HEK293T (cell line): Measurements from ENCODE around the gene CAMKMT.

Experiments
- CTCF ChIA-PET: fragments of 350-600 bp; formaldehyde crosslinking; extraction: SDS; loops from one replicate; lab custom pipeline; 2021; ENCODE audit warnings: antibody characterized with exemption, inconsistent platforms; lab: Yijun Ruan, JAX
- POLR2A ChIA-PET: fragments of 350-600 bp; formaldehyde crosslinking; extraction: SDS; loops from one replicate; lab custom pipeline; 2020; ENCODE audit warnings: antibody characterized with exemption, inconsistent platforms; lab: Yijun Ruan, JAX
- DNase-seq: peaks from one replicate; pipeline ENCODE4 v3.0.0; 2012; ENCODE audit warnings: mixed read lengths; ENCODE audit errors: extremely low spot score
- ARNT ChIP-seq: fragments of 450-650 bp; IDR thresholded peaks from 2 replicates; pipeline ENCODE4 v1.6.1; 2017; ENCODE audit warnings: mild to moderate bottlenecking
- BHLHE40 ChIP-seq: fragments of 450-650 bp; IDR thresholded peaks from 2 replicates; pipeline ENCODE4 v1.6.1; 2016; ENCODE audit warnings: mild to moderate bottlenecking, moderate library complexity, borderline replicate concordance
- CTBP1 ChIP-seq: fragments of 450-650 bp; IDR thresholded peaks from 2 replicates; pipeline ENCODE4 v1.6.1; 2016; ENCODE audit warnings: borderline replicate concordance
- ELF4 ChIP-seq: fragments of 450-650 bp; IDR thresholded peaks from 2 replicates; pipeline ENCODE4 v1.6.1; 2017; ENCODE audit warnings: antibody characterized with exemption
- FOXA1 ChIP-seq: fragments of 450-650 bp; IDR thresholded peaks from 2 replicates; pipeline ENCODE4 v1.6.1; 2016; ENCODE audit warnings: mild to moderate bottlenecking
- FOXK2 ChIP-seq: fragments of 450-650 bp; IDR thresholded peaks from 2 replicates; pipeline ENCODE4 v1.6.1; 2016; ENCODE audit warnings: mild to moderate bottlenecking
- FOXM1 ChIP-seq: fragments of 450-650 bp; IDR thresholded peaks from 2 replicates; pipeline ENCODE4 v1.6.1; 2017; ENCODE audit warnings: mild to moderate bottlenecking, borderline replicate concordance
- HDGF ChIP-seq: fragments of 450-650 bp; IDR thresholded peaks from 2 replicates; pipeline ENCODE4 v1.6.1; 2017; ENCODE audit warnings: antibody characterized with exemption, borderline replicate concordance
- L3MBTL2 ChIP-seq: fragments of 450-650 bp; conservative IDR thresholded peaks from 2 replicates; pipeline ENCODE4 v1.6.1; 2016; ENCODE audit warnings: mild to moderate bottlenecking
- LEF1 ChIP-seq: fragments of 450-650 bp; IDR thresholded peaks from 2 replicates; pipeline ENCODE4 v1.6.1; 2017; ENCODE audit warnings: mild to moderate bottlenecking, borderline replicate concordance
- NFRKB ChIP-seq: fragments of 450-650 bp; IDR thresholded peaks from 2 replicates; pipeline ENCODE4 v1.6.1; 2016; ENCODE audit warnings: mild to moderate bottlenecking, moderate library complexity
- PKNOX1 ChIP-seq: fragments of 450-650 bp; IDR thresholded peaks from 2 replicates; pipeline ENCODE4 v1.6.1; 2016
- SP1 ChIP-seq: fragments of 450-650 bp; IDR thresholded peaks from 2 replicates; pipeline ENCODE4 v1.6.1; 2017
- SUZ12 ChIP-seq: fragments of 450-650 bp; IDR thresholded peaks from 2 replicates; pipeline ENCODE4 v1.6.1; 2016; ENCODE audit warnings: mild to moderate bottlenecking
- TARDBP ChIP-seq: fragments of 450-650 bp; IDR thresholded peaks from 2 replicates; pipeline ENCODE4 v1.6.1; 2016
- ZNF384 ChIP-seq: fragments of 450-650 bp; IDR thresholded peaks from 2 replicates; pipeline ENCODE4 v1.6.1; 2016

Gene CAMKMT

GRCh38 chr2:44442019-44442418 lies 80.3 kb downstream of the CAMKMT start:
- CTCF ChIA-PET = no interaction called here
- POLR2A ChIA-PET = no interaction called here
- TF ChIP-seq ARNT = no peak
- TF ChIP-seq TARDBP = no peak
- no peak for TF ChIP-seq BHLHE40
- no peak for TF ChIP-seq NFRKB
- TF ChIP-seq ELF4 = no peak
- no peak for DNase-seq

GRCh38 chr2:44443517-44443916 lies 81.8 kb downstream of the CAMKMT start:
- TF ChIP-seq FOXM1 = no peak
- TF ChIP-seq HDGF = no peak
- TF ChIP-seq L3MBTL2 = no peak
- TF ChIP-seq BHLHE40 = no peak
- TF ChIP-seq ELF4 = no peak
- TF ChIP-seq NFRKB = no peak
- TF ChIP-seq CTBP1 = no peak
- TF ChIP-seq ZNF384 = no peak
- no peak for TF ChIP-seq TARDBP
- TF ChIP-seq PKNOX1 = no peak
- TF ChIP-seq SP1 = no peak
- TF ChIP-seq FOXK2 = no peak
- no peak for TF ChIP-seq LEF1
- TF ChIP-seq ARNT = no peak
- ChIA-PET POLR2A (no interaction called here), CTCF (no interaction called here)
- DNase-seq = no peak

- no peak for DNase-seq
- TF ChIP-seq FOXK2 (no peak), TARDBP (no peak), BHLHE40 (no peak), ELF4 (no peak), ARNT (no peak), L3MBTL2 (no peak), FOXA1 (no peak), NFRKB (no peak), PKNOX1 (no peak), CTBP1 (no peak)
- CTCF ChIA-PET = no interaction called here
- POLR2A ChIA-PET = no interaction called here
Observed at GRCh38 chr2:44444881-44445280, 83.1 kb downstream of the CAMKMT start.

GRCh38 chr2:44448860-44449527 lies 87.2 kb downstream of the CAMKMT start:
- no peak for DNase-seq
- TF ChIP-seq LEF1 = no peak
- TF ChIP-seq PKNOX1 = no peak
- TF ChIP-seq CTBP1 = no peak
- TF ChIP-seq TARDBP = no peak
- no peak for TF ChIP-seq SP1
- TF ChIP-seq ZNF384 = no peak
- POLR2A ChIA-PET = no interaction called here
- CTCF ChIA-PET = no interaction called here

- DNase-seq = no peak
- CTCF ChIA-PET = no interaction called here
- POLR2A ChIA-PET = no interaction called here
- no peak for TF ChIP-seq ELF4
Observed at GRCh38 chr2:44450082-44450481, 88.3 kb downstream of the CAMKMT start.

- ChIA-PET POLR2A (no interaction called here), CTCF (no interaction called here)
- TF ChIP-seq TARDBP (no peak), ELF4 (no peak), PKNOX1 (no peak), BHLHE40 (no peak), ZNF384 (no peak), NFRKB (no peak), SUZ12 (no peak), L3MBTL2 (no peak), CTBP1 (no peak), FOXM1 (no peak), LEF1 (no peak), HDGF (no peak), ARNT (no peak), FOXK2 (no peak), SP1 (no peak)
- DNase-seq = no peak
Observed at GRCh38 chr2:44450806-44451205, 89.1 kb downstream of the CAMKMT start.

- DNase-seq = no peak
- CTCF ChIA-PET = no interaction called here
- TF ChIP-seq HDGF (no peak), SUZ12 (no peak)
- POLR2A ChIA-PET = no interaction called here
Observed at GRCh38 chr2:44452069-44452583, 90.4 kb downstream of the CAMKMT start.
